Astrocyte (in vitro differentiated cells and primary cell): ENCODE measurements around the gene HIC1. TPM values are rescaled to one million over a fixed set of nuclear protein-coding genes. Genes with fewer than 3 reads are reported as not detected.

ENCODE experiments used
- DNase-seq: peaks from one replicate; pipeline ENCODE4 v3.0.0-alpha.2; 2010; ENCODE audit warnings: low read depth
- FAIRE-seq: peaks from 2 replicates; lab custom pipeline; 2011; peaks lifted over from hg19 to GRCh38; lab: Jason Lieb, UNC
- H2AFZ ChIP-seq: 2 replicates; pipeline ENCODE4 v1.6.0; 2012; ENCODE audit warnings: low read depth, low read length, inconsistent platforms
- H3K27ac ChIP-seq: 2 replicates; pipeline ENCODE4 v1.5.1; 2011; ENCODE audit warnings: low read depth, low read length, inconsistent platforms
- H3K27me3 ChIP-seq: 2 replicates; pipeline ENCODE4 v1.6.0; 2011; ENCODE audit warnings: low read length, inconsistent platforms; ENCODE audit not compliant: insufficient read depth
- H3K36me3 ChIP-seq: 2 replicates; pipeline ENCODE4 v1.5.1; 2011; ENCODE audit warnings: low read length, inconsistent platforms; ENCODE audit not compliant: insufficient read depth
- H3K4me1 ChIP-seq: 2 replicates; pipeline ENCODE4 v1.5.1; 2011; ENCODE audit warnings: low read length, inconsistent platforms; ENCODE audit not compliant: insufficient read depth
- H3K4me2 ChIP-seq: 2 replicates; pipeline ENCODE4 v1.6.0; 2012; ENCODE audit warnings: low read length, inconsistent platforms
- H3K4me3 ChIP-seq: 2 replicates; pipeline ENCODE4 v1.5.1; 2011; ENCODE audit warnings: low read depth, mild to moderate bottlenecking, low read length, inconsistent platforms; ENCODE audit not compliant: insufficient read depth
- H3K79me2 ChIP-seq: 2 replicates; pipeline ENCODE4 v1.6.0; 2012; ENCODE audit warnings: mild to moderate bottlenecking, low read length, inconsistent platforms; ENCODE audit not compliant: insufficient read depth
- H3K9ac ChIP-seq: 2 replicates; pipeline ENCODE4 v1.6.0; 2012; ENCODE audit warnings: mild to moderate bottlenecking, low read length, inconsistent platforms
- H3K9me3 ChIP-seq: 2 replicates; pipeline ENCODE4 v1.5.1; 2012; ENCODE audit warnings: low read depth, mild to moderate bottlenecking, low read length, inconsistent platforms; ENCODE audit not compliant: insufficient read depth
- H4K20me1 ChIP-seq: 2 replicates; pipeline ENCODE4 v1.6.0; 2012; ENCODE audit warnings: low read length, inconsistent platforms; ENCODE audit not compliant: insufficient read depth
- H3K27ac Mint-ChIP-seq: one replicate; pipeline ENCODE4 v1.8.0; 2021; ENCODE audit warnings: mild to moderate bottlenecking, mixed read lengths; ENCODE audit not compliant: unreplicated experiment
- H3K27me3 Mint-ChIP-seq: one replicate; pipeline ENCODE4 v1.8.0; 2021; ENCODE audit warnings: low read depth, mixed read lengths; ENCODE audit not compliant: unreplicated experiment
- H3K36me3 Mint-ChIP-seq: one replicate; pipeline ENCODE4 v1.8.0; 2021; ENCODE audit warnings: low read depth, mixed read lengths; ENCODE audit not compliant: unreplicated experiment
- H3K4me1 Mint-ChIP-seq: one replicate; pipeline ENCODE4 v1.8.0; 2021; ENCODE audit warnings: low read depth, mixed read lengths; ENCODE audit not compliant: unreplicated experiment
- H3K4me3 Mint-ChIP-seq: one replicate; pipeline ENCODE4 v1.8.0; 2021; ENCODE audit warnings: mild to moderate bottlenecking, moderate library complexity, mixed read lengths; ENCODE audit not compliant: unreplicated experiment
- H3K9me3 Mint-ChIP-seq: one replicate; pipeline ENCODE4 v1.8.0; 2021; ENCODE audit warnings: mild to moderate bottlenecking, mixed read lengths; ENCODE audit not compliant: unreplicated experiment
- EZH2 ChIP-seq: IDR thresholded peaks from 2 replicates; pipeline ENCODE4 v1.6.1; 2012; ENCODE audit warnings: mild to moderate bottlenecking, low read length, inconsistent platforms; ENCODE audit not compliant: insufficient read depth
- total RNA-seq: library from RNA; stranded (reverse); gene quantifications from 2 replicates; pipeline ENCODE4 v1.2.1, GENCODE V29; 2021
- TF ChIP-seq, protein P1 (sequence below): IDR thresholded peaks from 2 replicates; pipeline ENCODE4 v1.5.1; 2011; ENCODE audit warnings: low read depth, mild to moderate bottlenecking, inconsistent platforms, low read length, moderate library complexity; ENCODE audit not compliant: insufficient read depth

Gene HIC1
- total RNA-seq, 1 donor from 2014 or later: 9.0 TPM

DNA sequence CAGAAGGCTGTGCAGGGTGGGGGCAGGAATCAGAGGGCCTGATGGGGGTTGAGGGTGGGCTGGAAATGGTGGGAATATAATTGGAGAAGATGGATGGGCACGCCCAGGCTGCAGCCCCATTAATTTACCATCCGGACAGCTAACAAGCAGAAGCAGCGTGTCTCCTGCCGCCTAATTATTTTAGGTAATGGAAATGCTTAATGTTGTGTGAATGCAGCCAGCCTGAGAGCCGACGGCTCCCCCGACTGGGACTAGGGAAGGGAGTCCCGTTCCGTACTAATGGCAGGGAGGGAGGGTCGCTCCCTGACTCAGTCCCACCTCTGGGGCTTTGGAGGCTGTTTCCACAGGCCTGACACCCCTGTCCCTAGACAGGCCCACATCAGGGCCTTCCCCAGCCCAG is 17.7 kb upstream of the HIC1 start:
- no peak for DNase-seq
- Histone ChIP-seq H3K36me3 (peaks cover 8% of the 10 kb centered on the region), H4K20me1 (peaks cover 4% of the 10 kb centered on the region), H3K27ac (no peak overlapping the region), H3K4me1 (peaks cover 11% of the 10 kb centered on the region), H3K9me3 (no peaks in the 10 kb centered on the region), H3K9ac (no peak overlapping the region), H2AFZ (no peak overlapping the region), H3K4me3 (no peak overlapping the region), H3K4me2 (no peak overlapping the region), H3K79me2 (peaks cover 5% of the 10 kb centered on the region), H3K27me3 (no peaks in the 10 kb centered on the region)
- FAIRE-seq: no peak
- Mint-ChIP-seq H3K27ac (no peak overlapping the region), H3K4me1 (peaks cover 7% of the 10 kb centered on the region), H3K36me3 (peaks cover 16% of the 10 kb centered on the region), H3K4me3 (no peak overlapping the region), H3K9me3 (no peaks in the 10 kb centered on the region), H3K27me3 (no peaks in the 10 kb centered on the region)
- TF ChIP-seq EZH2: no peak
- TF ChIP-seq, protein P1, sequence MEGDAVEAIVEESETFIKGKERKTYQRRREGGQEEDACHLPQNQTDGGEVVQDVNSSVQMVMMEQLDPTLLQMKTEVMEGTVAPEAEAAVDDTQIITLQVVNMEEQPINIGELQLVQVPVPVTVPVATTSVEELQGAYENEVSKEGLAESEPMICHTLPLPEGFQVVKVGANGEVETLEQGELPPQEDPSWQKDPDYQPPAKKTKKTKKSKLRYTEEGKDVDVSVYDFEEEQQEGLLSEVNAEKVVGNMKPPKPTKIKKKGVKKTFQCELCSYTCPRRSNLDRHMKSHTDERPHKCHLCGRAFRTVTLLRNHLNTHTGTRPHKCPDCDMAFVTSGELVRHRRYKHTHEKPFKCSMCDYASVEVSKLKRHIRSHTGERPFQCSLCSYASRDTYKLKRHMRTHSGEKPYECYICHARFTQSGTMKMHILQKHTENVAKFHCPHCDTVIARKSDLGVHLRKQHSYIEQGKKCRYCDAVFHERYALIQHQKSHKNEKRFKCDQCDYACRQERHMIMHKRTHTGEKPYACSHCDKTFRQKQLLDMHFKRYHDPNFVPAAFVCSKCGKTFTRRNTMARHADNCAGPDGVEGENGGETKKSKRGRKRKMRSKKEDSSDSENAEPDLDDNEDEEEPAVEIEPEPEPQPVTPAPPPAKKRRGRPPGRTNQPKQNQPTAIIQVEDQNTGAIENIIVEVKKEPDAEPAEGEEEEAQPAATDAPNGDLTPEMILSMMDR: no peak

DNA sequence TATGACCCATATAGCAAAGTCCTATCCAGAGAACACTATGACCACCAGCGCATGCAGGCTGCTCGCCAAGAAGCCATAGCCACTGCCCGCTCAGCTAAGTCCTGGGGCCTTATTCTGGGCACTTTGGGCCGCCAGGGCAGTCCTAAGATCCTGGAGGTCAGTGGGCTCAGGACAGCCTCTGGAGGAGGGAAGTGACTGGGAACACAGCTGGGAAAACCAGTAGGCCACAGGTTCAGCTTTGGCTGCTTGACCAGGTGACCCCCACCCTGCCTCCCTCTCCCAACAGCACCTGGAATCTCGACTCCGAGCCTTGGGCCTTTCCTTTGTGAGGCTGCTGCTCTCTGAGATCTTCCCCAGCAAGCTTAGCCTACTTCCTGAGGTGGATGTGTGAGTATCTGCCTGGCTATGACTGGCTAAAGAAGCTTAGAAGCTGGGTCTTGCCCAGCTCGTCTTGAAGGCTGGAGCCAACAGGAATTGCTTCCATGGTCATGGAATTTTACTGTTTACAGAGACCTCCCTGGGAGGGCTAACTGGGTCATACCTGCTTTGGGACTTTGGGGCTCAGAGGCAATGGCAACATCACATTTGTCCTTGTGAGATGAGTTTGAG is 14.6 kb upstream of the HIC1 start:
- H3K4me3 Mint-ChIP-seq: peak overlapping the region; percentile 71
- Histone ChIP-seq H3K79me2 (peaks cover 30% of the 10 kb centered on the region), H2AFZ (no peak overlapping the region), H3K4me1 (peaks cover 33% of the 10 kb centered on the region), H3K9ac (no peak overlapping the region), H3K9me3 (no peaks in the 10 kb centered on the region), H3K4me3 (no peak overlapping the region), H3K27ac (no peak overlapping the region), H3K4me2 (no peak overlapping the region), H4K20me1 (peaks cover 21% of the 10 kb centered on the region), H3K27me3 (no peaks in the 10 kb centered on the region), H3K36me3 (peaks cover 11% of the 10 kb centered on the region)
- peak overlapping the region; percentile 69 for H3K27ac Mint-ChIP-seq
- no peak for FAIRE-seq
- DNase-seq: no peak
- H3K36me3 Mint-ChIP-seq: peaks cover 22% of the 10 kb centered on the region
- TF ChIP-seq, protein P1: no peak
- no peak for TF ChIP-seq EZH2
- H3K4me1 Mint-ChIP-seq: peaks cover 6% of the 10 kb centered on the region
- no peaks in the 10 kb centered on the region for H3K9me3 Mint-ChIP-seq
- H3K27me3 Mint-ChIP-seq: no peaks in the 10 kb centered on the region

DNA sequence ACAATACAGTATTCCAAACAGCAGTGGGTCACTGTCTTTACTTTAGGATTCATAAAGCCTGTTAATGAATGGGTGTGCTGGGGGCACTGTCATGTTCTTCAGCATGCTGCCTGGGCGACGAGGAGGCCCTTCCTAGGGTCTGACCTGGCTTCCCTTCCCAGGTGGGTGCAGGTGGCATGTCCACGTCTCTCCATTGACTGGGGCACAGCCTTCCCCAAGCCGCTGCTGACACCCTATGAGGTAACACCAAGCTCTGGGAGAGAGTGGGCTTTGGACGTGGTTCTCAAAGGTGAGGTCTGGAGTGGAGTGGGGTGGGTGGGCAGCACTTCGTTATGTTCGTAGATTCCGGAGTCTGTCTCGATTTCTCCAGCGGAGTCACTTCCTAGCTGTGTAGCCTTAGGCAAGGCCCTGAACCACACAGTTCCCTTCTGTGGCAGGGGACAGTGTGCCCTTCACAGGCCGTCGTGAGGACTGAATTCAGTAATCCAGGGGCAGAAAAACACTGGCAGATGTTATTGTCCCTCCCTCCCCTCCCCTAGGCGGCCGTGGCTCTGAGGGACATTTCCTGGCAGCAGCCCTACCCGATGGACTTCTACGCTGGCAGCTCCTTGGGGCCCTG is 13.9 kb upstream of the HIC1 start:
- Histone ChIP-seq H2AFZ (peak overlapping the region; percentile 87), H3K4me3 (peak overlapping the region; percentile 77), H3K9ac (peak overlapping the region; percentile 94), H4K20me1 (peaks cover 23% of the 10 kb centered on the region), H3K79me2 (peaks cover 31% of the 10 kb centered on the region), H3K27me3 (no peaks in the 10 kb centered on the region), H3K36me3 (peaks cover 8% of the 10 kb centered on the region), H3K9me3 (no peaks in the 10 kb centered on the region), H3K4me1 (peaks cover 31% of the 10 kb centered on the region), H3K27ac (peak overlapping the region; percentile 13), H3K4me2 (peak overlapping the region; percentile 98)
- DNase-seq: no peak
- peak overlapping the region; percentile 69 for H3K27ac Mint-ChIP-seq
- TF ChIP-seq EZH2: no peak
- TF ChIP-seq, protein P1: no peak
- H3K27me3 Mint-ChIP-seq: no peaks in the 10 kb centered on the region
- peak overlapping the region; percentile 71 for H3K4me3 Mint-ChIP-seq
- H3K36me3 Mint-ChIP-seq: peaks cover 21% of the 10 kb centered on the region
- peaks cover 6% of the 10 kb centered on the region for H3K4me1 Mint-ChIP-seq
- no peak for FAIRE-seq
- H3K9me3 Mint-ChIP-seq: no peaks in the 10 kb centered on the region
